H1 (cell line): ENCODE results near the gene ABCC4. TPM values are rescaled to one million over a fixed set of nuclear protein-coding genes. Genes with fewer than 3 reads are reported as not detected.

Experiments used
- CTCF ChIA-PET: fragments of 300-600 bp; sonication (Branson Sonifier 250); formaldehyde crosslinking; loops from one replicate; lab custom pipeline; 2021; ENCODE audit not compliant: partially characterized antibody; lab: Charles Lee
- POLR2A ChIA-PET: fragments of 300-600 bp; sonication (Branson Sonifier 250); formaldehyde crosslinking; loops from one replicate; lab custom pipeline; 2021; ENCODE audit warnings: inconsistent platforms; ENCODE audit not compliant: partially characterized antibody; lab: Charles Lee
- DNase-seq, 2 experiments: peaks; one replicate each; pipeline versions ENCODE4 v3.0.0 to v3.0.0-alpha.2; 2010 to 2022; ENCODE audit warnings: low spot score in 2 of 2, low read depth in 1 of 2, mixed read lengths in 1 of 2
- FAIRE-seq: peaks from 2 replicates; lab custom pipeline; 2011; peaks lifted over from hg19 to GRCh38; lab: Jason Lieb, UNC
- H2AFZ ChIP-seq: 2 replicates; pipeline ENCODE4 v1.8.1; 2012; ENCODE audit warnings: low read length, inconsistent platforms
- H2AK5ac ChIP-seq: 2 replicates; pipeline ENCODE4 v1.6.1; 2013; ENCODE audit warnings: low read depth, low read length
- H2BK120ac ChIP-seq: replicated peaks from 2 replicates; pipeline ENCODE3; 2013; ENCODE audit warnings: low read depth, low read length, inconsistent platforms
- H2BK12ac ChIP-seq: 2 replicates; pipeline ENCODE4 v1.6.1; 2013; ENCODE audit warnings: low read depth, low read length
- H2BK15ac ChIP-seq: 2 replicates; pipeline ENCODE4 v1.6.1; 2013; ENCODE audit warnings: low read length
- H2BK20ac ChIP-seq: 2 replicates; pipeline ENCODE4 v1.6.1; 2013; ENCODE audit warnings: low read length
- H2BK5ac ChIP-seq: 2 replicates; pipeline ENCODE4 v1.6.1; 2013; ENCODE audit warnings: low read depth, low read length
- H3K14ac ChIP-seq: 2 replicates; pipeline ENCODE4 v1.6.1; 2013; ENCODE audit warnings: inconsistent platforms; ENCODE audit not compliant: insufficient read length
- H3K18ac ChIP-seq: 2 replicates; pipeline ENCODE4 v1.6.1; 2013; ENCODE audit warnings: low read length; ENCODE audit errors: extremely low read depth
- H3K23ac ChIP-seq: 2 replicates; pipeline ENCODE4 v1.6.1; 2013; ENCODE audit warnings: inconsistent platforms; ENCODE audit not compliant: insufficient read length
- H3K23me2 ChIP-seq: 2 replicates; pipeline ENCODE4 v1.6.1; 2013; ENCODE audit warnings: low read depth, low read length
- H3K27ac ChIP-seq: 2 replicates; pipeline ENCODE4 v1.6.1; 2011; ENCODE audit warnings: low read depth, low read length, inconsistent platforms
- H3K27me3 ChIP-seq, 4 experiments: replicated peaks in 1 of 4; 1 replicate in 1 of 4; 2 replicates in 3 of 4; pipeline versions ENCODE4 v1.6.1 to v1.8.1; 2011 to 2013; ENCODE audit warnings: low read length in 3 of 4, mild to moderate bottlenecking in 3 of 4, inconsistent platforms in 2 of 4, mixed read lengths in 2 of 4, moderate library complexity in 1 of 4; ENCODE audit not compliant: control insufficient read depth in 3 of 4, insufficient read depth in 3 of 4; ENCODE audit errors: extremely low read depth in 1 of 4
- H3K36me3 ChIP-seq, 4 experiments: 2 replicates each; pipeline versions ENCODE4 v1.6.1 to v1.8.1; 2011 to 2013; ENCODE audit warnings: mild to moderate bottlenecking in 4 of 4, low read length in 3 of 4, moderate library complexity in 2 of 4, control low read depth in 1 of 4, inconsistent platforms in 1 of 4; ENCODE audit not compliant: insufficient read depth in 4 of 4, control insufficient read depth in 2 of 4
- H3K4ac ChIP-seq: replicated peaks from 2 replicates; pipeline ENCODE3; 2013; ENCODE audit warnings: low read length, low read depth, mixed read lengths, inconsistent platforms; ENCODE audit not compliant: insufficient read length
- H3K4me1 ChIP-seq, 4 experiments: replicated peaks in 1 of 4; 1 replicate in 1 of 4; 2 replicates in 3 of 4; pipeline versions ENCODE4 v1.6.1 to v1.8.1; 2011 to 2013; ENCODE audit warnings: low read length in 3 of 4, inconsistent platforms in 2 of 4, mixed read lengths in 1 of 4; ENCODE audit not compliant: insufficient read depth in 4 of 4, control insufficient read depth in 3 of 4
- H3K4me2 ChIP-seq, 2 experiments: 2 replicates each; pipeline versions ENCODE4 v1.6.1 to v1.8.1; 2011 to 2013; ENCODE audit warnings: low read depth in 2 of 2, low read length in 2 of 2, control low read depth in 1 of 2, inconsistent platforms in 1 of 2, mild to moderate bottlenecking in 1 of 2; ENCODE audit not compliant: insufficient read depth in 1 of 2
- H3K4me3 ChIP-seq, 4 experiments: fragments of 200-600, 300-600 bp in 1 of 4; sonication (generic), shearing (Covaris generic), sonication (Bioruptor Twin) in 1 of 4; 2 replicates each; pipeline versions ENCODE4 v1.5.1 to v1.8.1; 2011 to 2016; ENCODE audit warnings: low read length in 4 of 4, low read depth in 3 of 4, control low read depth in 2 of 4, inconsistent platforms in 2 of 4, mild to moderate bottlenecking in 2 of 4, mixed read lengths in 1 of 4, moderate library complexity in 1 of 4; ENCODE audit not compliant: insufficient read depth in 2 of 4; ENCODE audit errors: extremely low read depth in 1 of 4
- H3K56ac ChIP-seq: replicated peaks from 2 replicates; pipeline ENCODE3; 2013; ENCODE audit warnings: low read depth, mild to moderate bottlenecking, mixed read lengths, low read length, inconsistent platforms; ENCODE audit not compliant: insufficient read length
- H3K79me1 ChIP-seq: 2 replicates; pipeline ENCODE4 v1.6.1; 2013; ENCODE audit warnings: low read depth, low read length, control low read depth
- H3K79me2 ChIP-seq, 2 experiments: 2 replicates each; pipeline versions ENCODE4 v1.6.1 to v1.8.1; 2012 to 2013; ENCODE audit warnings: low read length in 2 of 2, mild to moderate bottlenecking in 2 of 2, inconsistent platforms in 1 of 2; ENCODE audit not compliant: insufficient read depth in 2 of 2, control insufficient read depth in 1 of 2
- H3K9ac ChIP-seq, 4 experiments: replicated peaks in 1 of 4; 1 replicate in 1 of 4; 2 replicates in 3 of 4; pipeline versions ENCODE4 v1.6.1 to v1.8.1; 2011 to 2013; ENCODE audit warnings: low read depth in 3 of 4, low read length in 3 of 4, control low read depth in 2 of 4, mild to moderate bottlenecking in 2 of 4, moderate library complexity in 2 of 4, inconsistent platforms in 1 of 4; ENCODE audit errors: extremely low read depth in 1 of 4
- H3K9me3 ChIP-seq, 2 experiments: 2 replicates each; pipeline versions ENCODE4 v1.6.1 to v1.8.1; 2012 to 2013; ENCODE audit warnings: mild to moderate bottlenecking in 2 of 2, moderate library complexity in 2 of 2, control low read depth in 1 of 2, inconsistent platforms in 1 of 2, low read depth in 1 of 2, low read length in 1 of 2, mixed read lengths in 1 of 2; ENCODE audit not compliant: insufficient read depth in 2 of 2
- H4K20me1 ChIP-seq, 2 experiments: replicated peaks in 1 of 2; 2 replicates each; pipeline versions ENCODE3 to v1.8.1; 2011 to 2013; ENCODE audit warnings: inconsistent platforms in 2 of 2, low read length in 2 of 2, mild to moderate bottlenecking in 1 of 2; ENCODE audit not compliant: insufficient read depth in 2 of 2, control insufficient read depth in 1 of 2
- H4K5ac ChIP-seq: 2 replicates; pipeline ENCODE4 v1.6.1; 2013; ENCODE audit warnings: low read length, low read depth, mixed read lengths, inconsistent platforms; ENCODE audit not compliant: insufficient read length
- H4K8ac ChIP-seq: 2 replicates; pipeline ENCODE4 v1.8.0; 2013; ENCODE audit warnings: mild to moderate bottlenecking, moderate library complexity, low read length, inconsistent platforms; ENCODE audit not compliant: insufficient read depth; ENCODE audit errors: extremely low read depth
- H4K91ac ChIP-seq: replicated peaks from 2 replicates; pipeline ENCODE3; 2013; ENCODE audit warnings: low read length, mixed read lengths, inconsistent platforms; ENCODE audit not compliant: insufficient read length
- BCL11A ChIP-seq, 2 experiments: IDR thresholded peaks; one replicate each; pipeline ENCODE4 v1.6.1; 2011; ENCODE audit warnings: low read depth in 2 of 2, low read length in 2 of 2, mild to moderate bottlenecking in 2 of 2
- CBX8 ChIP-seq: fragments of 300-800, 300-1000 bp; sonication (generic); IDR thresholded peaks from 2 replicates; pipeline ENCODE4 v1.7.1; 2016; ENCODE audit warnings: low read depth, low read length, borderline replicate concordance
- CHD1 ChIP-seq: IDR thresholded peaks from 2 replicates; pipeline ENCODE4 v1.6.1; 2012; ENCODE audit warnings: low read depth, low read length, improper control_type of control experiment
- CHD2 ChIP-seq: IDR thresholded peaks from 2 replicates; pipeline ENCODE4 v1.6.1; 2012; ENCODE audit warnings: low read length, improper control_type of control experiment
- HDAC2 ChIP-seq, 2 experiments: fragments of 300-600 bp in 1 of 2; sonication (generic) in 1 of 2; IDR thresholded peaks; 2 replicates each; pipeline ENCODE4 v1.6.1; 2011 to 2012; ENCODE audit warnings: low read depth in 2 of 2, low read length in 2 of 2, mild to moderate bottlenecking in 2 of 2, moderate library complexity in 2 of 2, borderline replicate concordance in 1 of 2, inconsistent platforms in 1 of 2
- POLR2A ChIP-seq, 2 experiments: IDR thresholded peaks; 1 replicate in 1 of 2; 2 replicates in 1 of 2; pipeline ENCODE4 v1.6.1; 2011; ENCODE audit warnings: low read depth in 2 of 2, low read length in 2 of 2, mild to moderate bottlenecking in 2 of 2; ENCODE audit errors: control extremely low read depth in 1 of 2
- TAF1 ChIP-seq: IDR thresholded peaks from 2 replicates; pipeline ENCODE4 v1.6.1; 2011; ENCODE audit warnings: mild to moderate bottlenecking, low read depth, low read length
- WGBS, 2 experiments: shearing (Covaris generic) in 1 of 2; methylation state at CpG; one replicate each; pipeline versions ENCODE4 v1.1.6 to v1.1.7; 2013 to 2015; ENCODE audit warnings: low lambda C conversion rate in 2 of 2, mixed read lengths in 2 of 2, inconsistent platforms in 1 of 2, low coverage in 1 of 2, missing lambda C conversion rate in 1 of 2; ENCODE audit not compliant: insufficient replicate concordance in 2 of 2, insufficient coverage in 1 of 2, insufficient read length in 1 of 2; ENCODE audit errors: extremely low coverage in 1 of 2, missing lambda C conversion rate in 1 of 2; 5-methylcytosine and 5-hydroxymethylcytosine counted together
- polyA plus RNA-seq, 7 experiments: library from polyadenylated mRNA; depleted of rRNA in 3 of 7; stranded (reverse) in 5 of 7; unstranded in 2 of 7; fragments of >200 nt in 5 of 7; fragments of 200-250 nt in 2 of 7; gene quantifications; 1 replicate in 5 of 7; 2 replicates in 1 of 7; 4 replicates in 1 of 7; pipeline versions ENCODE4 v1.2.1 to v1.2.3, GENCODE V29; 2011 to 2013; ENCODE audit warnings: missing spikeins in 2 of 7, mixed read lengths in 2 of 7
- total RNA-seq: library from RNA; stranded (reverse); fragmentation: NEBNext Ultra II Directional; extraction: Animal tissue kit (Norgen Biotek cat#: 25700); gene quantifications from 2 replicates; pipeline ENCODE4 v1.2.1, GENCODE V29; 2021
- TF ChIP-seq, protein P1 (sequence below), 3 experiments: IDR thresholded peaks; 1 replicate in 2 of 3; 2 replicates in 1 of 3; pipeline versions ENCODE4 v1.5.1 to v1.6.1; 2011; ENCODE audit warnings: low read length in 3 of 3, mild to moderate bottlenecking in 3 of 3, inconsistent platforms in 2 of 3, low read depth in 1 of 3, moderate library complexity in 1 of 3; ENCODE audit not compliant: insufficient read depth in 1 of 3; ENCODE audit errors: control extremely low read depth in 1 of 3

Gene ABCC4
- total and polyA plus RNA-seq, 2 of the 8 experiments (the other 6 are each of a cell fraction or from before 2014, with no cell fraction given): 4.0 to 14.1 TPM

DNA sequence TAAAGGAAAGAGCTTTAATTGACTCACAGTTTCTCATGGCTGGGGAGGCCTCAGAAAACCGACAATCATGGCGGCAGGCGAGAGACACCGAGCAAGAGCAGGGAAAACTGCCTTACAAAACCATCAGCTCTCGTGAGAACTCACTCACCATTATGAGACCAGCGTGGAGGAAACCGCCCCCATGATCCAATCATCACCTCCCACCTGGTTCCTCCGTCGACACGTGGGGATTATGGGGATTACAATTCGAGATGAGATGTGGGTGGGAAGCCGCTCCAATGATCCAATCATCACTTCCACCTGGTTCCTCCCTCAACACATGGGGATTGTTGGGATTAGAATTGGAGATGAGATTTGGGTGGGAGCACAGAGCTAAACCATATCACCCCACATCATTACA is 293.9 kb downstream of the ABCC4 start:
- Histone ChIP-seq H4K20me1 (no peaks in the 10 kb centered on the region), H3K4me1 (peaks cover 0 to 7% (median 5%) of the 10 kb centered on the region in 4 experiments; a peak in 5 of 7 replicates), H3K36me3 (no peaks in the 10 kb centered on the region), H3K9ac (no peak overlapping the region), H3K4me2 (no peak overlapping the region), H2BK120ac (no peak overlapping the region), H2AK5ac (no peak overlapping the region), H4K5ac (no peak overlapping the region), H3K23ac (no peak overlapping the region), H2BK12ac (no peak overlapping the region), H2BK5ac (no peak overlapping the region), H3K14ac (no peak overlapping the region), H3K18ac (no peak overlapping the region), H4K8ac (no peak overlapping the region), H2AFZ (no peak overlapping the region), H2BK15ac (no peak overlapping the region), H4K91ac (no peak overlapping the region), H3K9me3 (no peaks in the 10 kb centered on the region), H3K4me3 (no peak overlapping the region), H3K79me2 (no peaks in the 10 kb centered on the region), H3K79me1 (no peaks in the 10 kb centered on the region), H3K23me2 (no peaks in the 10 kb centered on the region), H3K56ac (no peak overlapping the region), H3K27me3 (peaks cover 0 to 2% (median 0%) of the 10 kb centered on the region in 4 experiments; a peak in 1 of 7 replicates), H3K27ac (no peak overlapping the region), H2BK20ac (no peak overlapping the region), H3K4ac (no peak overlapping the region)
- no peak for FAIRE-seq
- TF ChIP-seq, protein P1, sequence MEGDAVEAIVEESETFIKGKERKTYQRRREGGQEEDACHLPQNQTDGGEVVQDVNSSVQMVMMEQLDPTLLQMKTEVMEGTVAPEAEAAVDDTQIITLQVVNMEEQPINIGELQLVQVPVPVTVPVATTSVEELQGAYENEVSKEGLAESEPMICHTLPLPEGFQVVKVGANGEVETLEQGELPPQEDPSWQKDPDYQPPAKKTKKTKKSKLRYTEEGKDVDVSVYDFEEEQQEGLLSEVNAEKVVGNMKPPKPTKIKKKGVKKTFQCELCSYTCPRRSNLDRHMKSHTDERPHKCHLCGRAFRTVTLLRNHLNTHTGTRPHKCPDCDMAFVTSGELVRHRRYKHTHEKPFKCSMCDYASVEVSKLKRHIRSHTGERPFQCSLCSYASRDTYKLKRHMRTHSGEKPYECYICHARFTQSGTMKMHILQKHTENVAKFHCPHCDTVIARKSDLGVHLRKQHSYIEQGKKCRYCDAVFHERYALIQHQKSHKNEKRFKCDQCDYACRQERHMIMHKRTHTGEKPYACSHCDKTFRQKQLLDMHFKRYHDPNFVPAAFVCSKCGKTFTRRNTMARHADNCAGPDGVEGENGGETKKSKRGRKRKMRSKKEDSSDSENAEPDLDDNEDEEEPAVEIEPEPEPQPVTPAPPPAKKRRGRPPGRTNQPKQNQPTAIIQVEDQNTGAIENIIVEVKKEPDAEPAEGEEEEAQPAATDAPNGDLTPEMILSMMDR (IDR thresholded peaks at IDR 0.05; ENCODE audit: control extremely low read depth in 1 of 3, insufficient read depth in 1 of 3, low read depth in 1 of 3, low read length in 3 of 3): no peak
- TF ChIP-seq TAF1: no peak
- no peak for TF ChIP-seq CBX8
- TF ChIP-seq HDAC2 (IDR thresholded peaks at IDR 0.05; ENCODE audit: borderline replicate concordance in 1 of 2, low read depth in 2 of 2, low read length in 2 of 2): no peak
- TF ChIP-seq BCL11A (IDR thresholded peaks at IDR 0.05; ENCODE audit: low read depth in 2 of 2, low read length in 2 of 2): no peak
- no peak for TF ChIP-seq CHD2
- TF ChIP-seq POLR2A (IDR thresholded peaks at IDR 0.05; ENCODE audit: control extremely low read depth in 1 of 2, low read depth in 2 of 2, low read length in 2 of 2): no peak
- TF ChIP-seq CHD1: no peak
- POLR2A ChIA-PET: no interaction called here
- CTCF ChIA-PET: no interaction called here
- no peak for DNase-seq
- WGBS, 2 experiments: 96% methylated on average over 12 of the region's 12 CpGs; no CpG with 5 or more reads in 1 of the 2 experiments
